Measurements from ENCODE around the gene KLRC3.
"Not testable (repeated sequence)": the region's sequence is repeated elsewhere in the genome, so short reads cannot be mapped to it uniquely, and the experiment has no call there.

GRCh38 chr12:10437601-10438000 is 17.2 kb upstream of the KLRC3 start:
- TF ChIP-seq, protein P1, sequence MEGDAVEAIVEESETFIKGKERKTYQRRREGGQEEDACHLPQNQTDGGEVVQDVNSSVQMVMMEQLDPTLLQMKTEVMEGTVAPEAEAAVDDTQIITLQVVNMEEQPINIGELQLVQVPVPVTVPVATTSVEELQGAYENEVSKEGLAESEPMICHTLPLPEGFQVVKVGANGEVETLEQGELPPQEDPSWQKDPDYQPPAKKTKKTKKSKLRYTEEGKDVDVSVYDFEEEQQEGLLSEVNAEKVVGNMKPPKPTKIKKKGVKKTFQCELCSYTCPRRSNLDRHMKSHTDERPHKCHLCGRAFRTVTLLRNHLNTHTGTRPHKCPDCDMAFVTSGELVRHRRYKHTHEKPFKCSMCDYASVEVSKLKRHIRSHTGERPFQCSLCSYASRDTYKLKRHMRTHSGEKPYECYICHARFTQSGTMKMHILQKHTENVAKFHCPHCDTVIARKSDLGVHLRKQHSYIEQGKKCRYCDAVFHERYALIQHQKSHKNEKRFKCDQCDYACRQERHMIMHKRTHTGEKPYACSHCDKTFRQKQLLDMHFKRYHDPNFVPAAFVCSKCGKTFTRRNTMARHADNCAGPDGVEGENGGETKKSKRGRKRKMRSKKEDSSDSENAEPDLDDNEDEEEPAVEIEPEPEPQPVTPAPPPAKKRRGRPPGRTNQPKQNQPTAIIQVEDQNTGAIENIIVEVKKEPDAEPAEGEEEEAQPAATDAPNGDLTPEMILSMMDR (conservative IDR thresholded peaks at IDR 0.05; ENCODE audit: low read length) = not testable (repeated sequence)
- TF ChIP-seq EZH2phosphoT487 (IDR thresholded peaks at IDR 0.05; ENCODE audit: borderline replicate concordance, low read depth, low read length) = not testable (repeated sequence)
